Mesothelial cell of epicardium (in vitro differentiated cells): ENCODE data around the gene SORL1. TPM values are rescaled to one million over a fixed set of nuclear protein-coding genes. Genes with fewer than 3 reads are reported as not detected.
"Not testable (repeated sequence)": the region's sequence is repeated elsewhere in the genome, so short reads cannot be mapped to it uniquely, and the experiment has no call there.

Experiments used
- DNase-seq, 2 experiments: peaks; one replicate each; pipeline ENCODE4 v3.0.0; 2021; ENCODE audit warnings: low spot score in 2 of 2; ENCODE audit not compliant: unreplicated experiment in 2 of 2
- H3K27ac Mint-ChIP-seq: 2 replicates; pipeline ENCODE4 v1.8.0; 2021; ENCODE audit warnings: mixed read lengths
- H3K27me3 Mint-ChIP-seq: 2 replicates; pipeline ENCODE4 v1.8.0; 2021; ENCODE audit warnings: low read depth, mixed read lengths
- H3K36me3 Mint-ChIP-seq: 2 replicates; pipeline ENCODE4 v1.8.0; 2021; ENCODE audit warnings: mixed read lengths
- H3K4me1 Mint-ChIP-seq: 2 replicates; pipeline ENCODE4 v1.8.0; 2021; ENCODE audit warnings: mixed read lengths
- H3K4me3 Mint-ChIP-seq: 2 replicates; pipeline ENCODE4 v1.8.0; 2021; ENCODE audit warnings: mild to moderate bottlenecking, moderate library complexity, mixed read lengths
- H3K9me3 Mint-ChIP-seq: 2 replicates; pipeline ENCODE4 v1.8.0; 2021; ENCODE audit warnings: mixed read lengths
- total RNA-seq: library from RNA; stranded (reverse); gene quantifications from 3 replicates; pipeline ENCODE4 v1.2.1, GENCODE V29; 2021
- TF ChIP-seq, protein P1 (sequence below): fragments of 200-600 bp; sonication (generic); IDR thresholded peaks from one replicate; pipeline ENCODE4 v1.5.0; 2021; ENCODE audit warnings: antibody characterized with exemption; ENCODE audit not compliant: unreplicated experiment

The SORL1 gene, protein sequence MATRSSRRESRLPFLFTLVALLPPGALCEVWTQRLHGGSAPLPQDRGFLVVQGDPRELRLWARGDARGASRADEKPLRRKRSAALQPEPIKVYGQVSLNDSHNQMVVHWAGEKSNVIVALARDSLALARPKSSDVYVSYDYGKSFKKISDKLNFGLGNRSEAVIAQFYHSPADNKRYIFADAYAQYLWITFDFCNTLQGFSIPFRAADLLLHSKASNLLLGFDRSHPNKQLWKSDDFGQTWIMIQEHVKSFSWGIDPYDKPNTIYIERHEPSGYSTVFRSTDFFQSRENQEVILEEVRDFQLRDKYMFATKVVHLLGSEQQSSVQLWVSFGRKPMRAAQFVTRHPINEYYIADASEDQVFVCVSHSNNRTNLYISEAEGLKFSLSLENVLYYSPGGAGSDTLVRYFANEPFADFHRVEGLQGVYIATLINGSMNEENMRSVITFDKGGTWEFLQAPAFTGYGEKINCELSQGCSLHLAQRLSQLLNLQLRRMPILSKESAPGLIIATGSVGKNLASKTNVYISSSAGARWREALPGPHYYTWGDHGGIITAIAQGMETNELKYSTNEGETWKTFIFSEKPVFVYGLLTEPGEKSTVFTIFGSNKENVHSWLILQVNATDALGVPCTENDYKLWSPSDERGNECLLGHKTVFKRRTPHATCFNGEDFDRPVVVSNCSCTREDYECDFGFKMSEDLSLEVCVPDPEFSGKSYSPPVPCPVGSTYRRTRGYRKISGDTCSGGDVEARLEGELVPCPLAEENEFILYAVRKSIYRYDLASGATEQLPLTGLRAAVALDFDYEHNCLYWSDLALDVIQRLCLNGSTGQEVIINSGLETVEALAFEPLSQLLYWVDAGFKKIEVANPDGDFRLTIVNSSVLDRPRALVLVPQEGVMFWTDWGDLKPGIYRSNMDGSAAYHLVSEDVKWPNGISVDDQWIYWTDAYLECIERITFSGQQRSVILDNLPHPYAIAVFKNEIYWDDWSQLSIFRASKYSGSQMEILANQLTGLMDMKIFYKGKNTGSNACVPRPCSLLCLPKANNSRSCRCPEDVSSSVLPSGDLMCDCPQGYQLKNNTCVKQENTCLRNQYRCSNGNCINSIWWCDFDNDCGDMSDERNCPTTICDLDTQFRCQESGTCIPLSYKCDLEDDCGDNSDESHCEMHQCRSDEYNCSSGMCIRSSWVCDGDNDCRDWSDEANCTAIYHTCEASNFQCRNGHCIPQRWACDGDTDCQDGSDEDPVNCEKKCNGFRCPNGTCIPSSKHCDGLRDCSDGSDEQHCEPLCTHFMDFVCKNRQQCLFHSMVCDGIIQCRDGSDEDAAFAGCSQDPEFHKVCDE (N-terminal part only)
- total RNA-seq: 28.0 to 32.8 TPM (median 29.8 TPM) in 3 replicates

GRCh38 chr11:121451986-121452608, at the start of gene SORL1:
SORL1 (plus strand) TSS chr11:121452314; CDS start chr11:121452332, 18 bp downstream.
- Mint-ChIP-seq H3K27me3 (peaks cover 5% of the 10 kb centered on the region), H3K9me3 (no peaks in the 10 kb centered on the region), H3K4me1 (peaks cover 28% of the 10 kb centered on the region), H3K27ac (peak within 1 kb of the TSS; percentile 84), H3K36me3 (no peaks in the 10 kb centered on the region), H3K4me3 (peak within 1 kb of the TSS; percentile 96)
- TF ChIP-seq, protein P1, sequence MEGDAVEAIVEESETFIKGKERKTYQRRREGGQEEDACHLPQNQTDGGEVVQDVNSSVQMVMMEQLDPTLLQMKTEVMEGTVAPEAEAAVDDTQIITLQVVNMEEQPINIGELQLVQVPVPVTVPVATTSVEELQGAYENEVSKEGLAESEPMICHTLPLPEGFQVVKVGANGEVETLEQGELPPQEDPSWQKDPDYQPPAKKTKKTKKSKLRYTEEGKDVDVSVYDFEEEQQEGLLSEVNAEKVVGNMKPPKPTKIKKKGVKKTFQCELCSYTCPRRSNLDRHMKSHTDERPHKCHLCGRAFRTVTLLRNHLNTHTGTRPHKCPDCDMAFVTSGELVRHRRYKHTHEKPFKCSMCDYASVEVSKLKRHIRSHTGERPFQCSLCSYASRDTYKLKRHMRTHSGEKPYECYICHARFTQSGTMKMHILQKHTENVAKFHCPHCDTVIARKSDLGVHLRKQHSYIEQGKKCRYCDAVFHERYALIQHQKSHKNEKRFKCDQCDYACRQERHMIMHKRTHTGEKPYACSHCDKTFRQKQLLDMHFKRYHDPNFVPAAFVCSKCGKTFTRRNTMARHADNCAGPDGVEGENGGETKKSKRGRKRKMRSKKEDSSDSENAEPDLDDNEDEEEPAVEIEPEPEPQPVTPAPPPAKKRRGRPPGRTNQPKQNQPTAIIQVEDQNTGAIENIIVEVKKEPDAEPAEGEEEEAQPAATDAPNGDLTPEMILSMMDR: peak; percentile 58
- peak; percentile 62 to 84 for DNase-seq

DNA sequence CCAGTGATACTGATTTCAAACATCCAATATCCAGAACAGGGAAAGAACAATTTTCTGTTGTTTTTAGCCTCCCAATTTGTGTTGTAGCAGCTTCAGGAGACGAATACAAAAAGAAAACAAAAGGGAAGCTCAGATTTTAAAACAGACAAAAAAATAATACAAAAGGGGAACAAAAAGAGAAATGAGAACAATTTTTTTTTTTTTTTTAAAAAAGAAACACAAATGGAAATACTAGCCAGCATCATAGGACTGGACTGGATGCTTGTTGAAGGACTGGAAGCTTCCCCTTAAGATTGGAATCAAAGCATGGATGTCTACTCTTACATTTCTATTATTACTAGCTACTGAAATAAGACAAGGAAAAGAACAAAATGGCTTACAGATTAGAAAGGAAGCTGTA, 46.5 kb upstream of the SORL1 start:
- H3K9me3 Mint-ChIP-seq: peaks cover 21% of the 10 kb centered on the region
- TF ChIP-seq, protein P1: no peak
- no peaks in the 10 kb centered on the region for H3K36me3 Mint-ChIP-seq
- DNase-seq: no peak
- H3K27ac Mint-ChIP-seq: no peak overlapping the region
- no peak overlapping the region for H3K4me3 Mint-ChIP-seq
- H3K27me3 Mint-ChIP-seq: no peaks in the 10 kb centered on the region
- H3K4me1 Mint-ChIP-seq: no peaks in the 10 kb centered on the region

DNA sequence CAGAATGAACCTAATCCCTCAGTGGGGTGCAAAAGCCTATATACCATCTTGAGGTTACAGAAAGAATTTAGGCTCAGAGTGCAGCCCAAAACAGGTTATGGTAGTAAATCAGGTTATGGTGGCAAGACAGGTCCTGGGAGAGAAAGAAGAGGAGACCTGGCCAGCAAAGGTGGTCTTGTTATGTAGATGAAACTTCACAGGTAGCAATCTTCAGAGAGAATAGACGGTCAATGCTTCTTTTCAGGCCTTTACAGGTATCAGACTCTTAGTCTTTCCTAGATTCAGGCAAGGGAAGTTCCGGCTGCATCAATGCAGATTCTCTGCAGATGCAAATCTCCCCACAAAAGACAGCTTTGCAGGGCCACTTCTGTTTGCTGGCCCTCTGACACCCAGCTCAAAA, 45.8 kb upstream of the SORL1 start:
- Mint-ChIP-seq H3K36me3 (no peaks in the 10 kb centered on the region), H3K27ac (no peak overlapping the region), H3K9me3 (peaks cover 17% of the 10 kb centered on the region), H3K4me3 (no peak overlapping the region), H3K4me1 (no peaks in the 10 kb centered on the region), H3K27me3 (no peaks in the 10 kb centered on the region)
- DNase-seq: no peak
- TF ChIP-seq, protein P1: no peak

DNA sequence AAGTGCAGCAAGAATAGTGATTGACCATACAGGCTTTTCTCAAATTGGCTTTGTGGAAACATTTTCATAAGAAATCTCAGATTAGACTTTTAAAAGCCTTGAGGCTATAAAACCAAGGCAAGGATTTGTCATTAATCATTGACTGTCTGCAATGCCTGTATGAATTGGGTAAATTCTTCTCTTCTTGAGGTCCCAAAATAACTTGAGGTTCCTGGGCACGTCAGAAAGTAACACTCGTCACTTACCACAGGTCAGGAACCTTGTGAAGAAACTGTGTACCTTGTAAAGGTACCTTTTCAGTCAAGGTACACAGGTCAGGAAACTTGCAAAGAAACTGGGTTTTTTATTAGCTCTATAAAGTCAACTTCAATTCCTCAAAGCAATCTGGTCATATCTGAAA, 43.3 kb upstream of the SORL1 start:
- Mint-ChIP-seq H3K27ac (no peak overlapping the region), H3K27me3 (no peaks in the 10 kb centered on the region), H3K4me3 (no peak overlapping the region), H3K36me3 (no peaks in the 10 kb centered on the region), H3K4me1 (no peaks in the 10 kb centered on the region), H3K9me3 (peaks cover 4% of the 10 kb centered on the region)
- no peak for DNase-seq
- TF ChIP-seq, protein P1: no peak

GRCh38 chr11:121410041-121410440, 42.1 kb upstream of the SORL1 start:
- not testable (repeated sequence) for H3K4me3 Mint-ChIP-seq, H3K27ac Mint-ChIP-seq, H3K4me1 Mint-ChIP-seq, H3K9me3 Mint-ChIP-seq, DNase-seq, H3K36me3 Mint-ChIP-seq, H3K27me3 Mint-ChIP-seq

DNA sequence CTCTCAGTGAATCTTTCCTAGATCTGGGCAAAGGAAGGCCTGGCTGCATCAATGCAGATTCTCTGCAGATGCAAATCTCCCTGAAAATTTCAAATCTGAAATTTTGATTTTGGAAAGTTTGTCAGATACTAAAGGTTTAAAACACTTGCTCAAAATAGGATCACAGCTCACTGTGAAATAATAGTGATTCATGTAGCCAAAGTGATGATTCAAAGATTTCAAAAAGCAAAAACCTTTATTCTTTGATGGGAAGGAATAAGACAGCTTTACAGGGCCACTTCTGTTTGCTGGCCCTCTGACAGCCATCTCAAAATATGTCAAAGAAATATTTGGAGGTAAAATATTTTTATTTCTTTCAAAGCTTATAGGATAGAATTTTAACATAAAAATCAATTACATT, 40.8 kb upstream of the SORL1 start:
- H3K9me3 Mint-ChIP-seq: not testable (repeated sequence)

More for the DNA sequence above, 40.8 kb upstream of the SORL1 start:
- H3K4me3 Mint-ChIP-seq, H3K27me3 Mint-ChIP-seq, H3K27ac Mint-ChIP-seq, H3K36me3 Mint-ChIP-seq, H3K4me1 Mint-ChIP-seq, DNase-seq: not testable (repeated sequence)
